Measurements from ENCODE around the gene CDC14B. TPM values are rescaled to one million over a fixed set of nuclear protein-coding genes. Genes with fewer than 3 reads are reported as not detected.
"Not testable (repeated sequence)": the region's sequence is repeated elsewhere in the genome, so short reads cannot be mapped to it uniquely, and the experiment has no call there.

The CDC14B gene
- total RNA-seq: 7.6 TPM

GRCh38 chr9:96619491-96620180, at the start of gene CDC14B:
CDC14B (minus strand) TSS chr9:96619843; CDS start chr9:96619378, 465 bp downstream.
- peak within 1 kb of the TSS; percentile 32 for H3K4me3 ChIP-seq (ENCODE audit: low read length)
- H3K9me3 ChIP-seq (ENCODE audit: low read depth, low read length): no peaks in the 10 kb centered on the region
- peaks cover 56% of the 10 kb centered on the region for H3K27me3 ChIP-seq (ENCODE audit: insufficient read depth, low read length)
- peaks cover 6% of the 10 kb centered on the region for H3K4me1 ChIP-seq (ENCODE audit: insufficient read depth, low read length)

GRCh38 chr9:96668868-96669534, 49.4 kb upstream of the CDC14B start:
- Histone ChIP-seq H3K4me1 (ENCODE audit: insufficient read depth, low read length) (no peaks in the 10 kb centered on the region), H3K27me3 (ENCODE audit: insufficient read depth, low read length) (no peaks in the 10 kb centered on the region), H3K9me3 (ENCODE audit: low read depth, low read length) (no peaks in the 10 kb centered on the region), H3K4me3 (ENCODE audit: low read length) (no peak overlapping the region)

- no peaks in the 10 kb centered on the region for H3K9me3 ChIP-seq (ENCODE audit: low read depth, low read length)
- H3K4me3 ChIP-seq (ENCODE audit: low read length): no peak overlapping the region
- no peaks in the 10 kb centered on the region for H3K27me3 ChIP-seq (ENCODE audit: insufficient read depth, low read length)
- H3K4me1 ChIP-seq (ENCODE audit: insufficient read depth, low read length): no peaks in the 10 kb centered on the region
Measured at GRCh38 chr9:96667363-96667728, 47.7 kb upstream of the CDC14B start.

- H3K4me3 ChIP-seq (ENCODE audit: low read length); H3K4me1 ChIP-seq (ENCODE audit: insufficient read depth, low read length); H3K9me3 ChIP-seq (ENCODE audit: low read depth, low read length); H3K27me3 ChIP-seq (ENCODE audit: insufficient read depth, low read length): not testable (repeated sequence)
Measured at GRCh38 chr9:96666653-96667362, 47.2 kb upstream of the CDC14B start.

- no peaks in the 10 kb centered on the region for H3K27me3 ChIP-seq (ENCODE audit: insufficient read depth, low read length)
Measured at GRCh38 chr9:96665789-96666188, 46.1 kb upstream of the CDC14B start.

GRCh38 chr9:96663506-96664120, 44.0 kb upstream of the CDC14B start:
- H3K9me3 ChIP-seq (ENCODE audit: low read depth, low read length): no peaks in the 10 kb centered on the region
- no peaks in the 10 kb centered on the region for H3K27me3 ChIP-seq (ENCODE audit: insufficient read depth, low read length)
- H3K4me3 ChIP-seq (ENCODE audit: low read length): no peak overlapping the region
- H3K4me1 ChIP-seq (ENCODE audit: insufficient read depth, low read length): no peaks in the 10 kb centered on the region

More at GRCh38 chr9:96665789-96666188, 46.1 kb upstream of the CDC14B start:
- H3K9me3 ChIP-seq (ENCODE audit: low read depth, low read length): no peaks in the 10 kb centered on the region
- H3K4me3 ChIP-seq (ENCODE audit: low read length): no peak overlapping the region
- no peaks in the 10 kb centered on the region for H3K4me1 ChIP-seq (ENCODE audit: insufficient read depth, low read length)

- no peak overlapping the region for H3K4me3 ChIP-seq (ENCODE audit: low read length)
- H3K9me3 ChIP-seq (ENCODE audit: low read depth, low read length): no peaks in the 10 kb centered on the region
- no peaks in the 10 kb centered on the region for H3K4me1 ChIP-seq (ENCODE audit: insufficient read depth, low read length)
- no peaks in the 10 kb centered on the region for H3K27me3 ChIP-seq (ENCODE audit: insufficient read depth, low read length)
Measured at GRCh38 chr9:96661711-96662110, 42.1 kb upstream of the CDC14B start.

GRCh38 chr9:96660692-96661248, 41.1 kb upstream of the CDC14B start:
- Histone ChIP-seq H3K27me3 (ENCODE audit: insufficient read depth, low read length) (no peaks in the 10 kb centered on the region), H3K4me1 (ENCODE audit: insufficient read depth, low read length) (peaks cover 2% of the 10 kb centered on the region), H3K9me3 (ENCODE audit: low read depth, low read length) (no peaks in the 10 kb centered on the region), H3K4me3 (ENCODE audit: low read length) (no peak overlapping the region)

GRCh38 chr9:96655198-96655851, 35.7 kb upstream of the CDC14B start, which contains the start of gene PRXL2C:
PRXL2C (minus strand) TSS chr9:96655317; CDS start chr9:96655281, 36 bp downstream.
- Histone ChIP-seq H3K4me3 (ENCODE audit: low read length) (peak within 1 kb of the TSS; percentile 56), H3K9me3 (ENCODE audit: low read depth, low read length) (no peaks in the 10 kb centered on the region), H3K27me3 (ENCODE audit: insufficient read depth, low read length) (no peaks in the 10 kb centered on the region), H3K4me1 (ENCODE audit: insufficient read depth, low read length) (peaks cover 6% of the 10 kb centered on the region)

- Histone ChIP-seq H3K9me3 (ENCODE audit: low read depth, low read length) (no peaks in the 10 kb centered on the region), H3K4me1 (ENCODE audit: insufficient read depth, low read length) (peaks cover 6% of the 10 kb centered on the region), H3K27me3 (ENCODE audit: insufficient read depth, low read length) (no peaks in the 10 kb centered on the region), H3K4me3 (ENCODE audit: low read length) (peak overlapping the region; percentile 56)
Measured at GRCh38 chr9:96654450-96655197, 35.0 kb upstream of the CDC14B start.

- Histone ChIP-seq H3K4me1 (ENCODE audit: insufficient read depth, low read length) (peaks cover 11% of the 10 kb centered on the region), H3K27me3 (ENCODE audit: insufficient read depth, low read length) (no peaks in the 10 kb centered on the region), H3K4me3 (ENCODE audit: low read length) (no peak overlapping the region), H3K9me3 (ENCODE audit: low read depth, low read length) (no peaks in the 10 kb centered on the region)
Measured at GRCh38 chr9:96651626-96652025, 32.0 kb upstream of the CDC14B start.

GRCh38 chr9:96649620-96650324, 30.1 kb upstream of the CDC14B start:
- Histone ChIP-seq H3K9me3 (ENCODE audit: low read depth, low read length) (no peaks in the 10 kb centered on the region), H3K4me1 (ENCODE audit: insufficient read depth, low read length) (peaks cover 15% of the 10 kb centered on the region), H3K4me3 (ENCODE audit: low read length) (no peak overlapping the region), H3K27me3 (ENCODE audit: insufficient read depth, low read length) (no peaks in the 10 kb centered on the region)

All from mononuclear cell (primary cell).